GM18951 (cell line): ENCODE measurements around the gene ATF3.
"Not testable (repeated sequence)": the region's sequence is repeated elsewhere in the genome, so short reads cannot be mapped to it uniquely, and the experiment has no call there.

Source experiments
- POLR2A ChIP-seq: IDR thresholded peaks from 4 replicates; pipeline ENCODE4 v1.6.1; 2011; ENCODE audit warnings: mild to moderate bottlenecking; ENCODE audit not compliant: insufficient read length, insufficient read depth; ENCODE audit errors: extremely low read depth
- in situ Hi-C: fragments of 300-500 bp; cut with MboI; formaldehyde crosslinking; loops from one replicate; pipeline ENCODE4 v1.12.0; 2022; ENCODE audit warnings: low sequenced_read_pairs, mixed read lengths, inconsistent platforms; ENCODE audit not compliant: unreplicated experiment

Gene ATF3

DNA sequence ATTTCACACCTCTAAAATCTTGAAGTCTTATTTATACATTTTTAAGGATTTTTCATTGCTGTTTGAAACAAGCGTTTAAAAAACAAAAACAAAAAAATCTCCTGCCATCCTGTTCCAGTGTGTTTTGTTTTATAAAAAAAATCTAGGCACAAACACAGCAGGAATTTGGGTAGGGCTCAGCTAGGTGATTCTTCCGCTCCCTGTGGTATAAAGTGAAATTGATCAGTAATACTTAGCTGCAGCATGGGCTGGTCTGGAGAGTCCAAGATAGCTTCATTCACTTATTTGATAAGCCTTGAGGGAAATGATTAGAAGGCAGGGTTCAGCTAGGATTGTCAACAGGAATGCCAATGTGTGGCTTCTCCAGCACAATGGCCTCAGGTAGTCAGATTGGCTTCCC, 25.7 kb downstream of the ATF3 start:
- in situ Hi-C loops, result no loop called here
- no peak for TF ChIP-seq POLR2A

DNA sequence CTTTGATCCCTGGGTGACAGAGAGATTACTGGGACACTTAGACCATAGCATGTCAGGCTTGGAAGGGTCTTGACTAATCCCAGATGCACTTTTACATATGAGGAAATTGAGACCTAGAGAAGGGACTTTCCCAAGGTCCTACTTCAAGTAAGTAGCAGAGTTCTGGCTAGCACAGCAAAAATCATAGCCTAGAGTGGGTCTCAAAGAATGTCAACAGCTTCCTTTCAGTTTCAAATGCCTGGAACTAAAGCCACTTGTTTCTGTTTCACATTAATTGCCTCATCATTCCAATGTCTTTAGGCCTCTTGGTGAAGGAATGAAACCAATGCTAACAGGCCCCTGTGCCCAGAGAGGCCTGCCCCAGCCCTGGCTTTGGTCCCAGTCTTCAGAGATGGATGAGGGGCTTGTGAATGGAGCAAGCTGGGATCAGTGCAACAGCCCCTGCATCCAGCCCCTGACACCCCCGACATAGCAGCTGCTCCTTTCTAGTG, 26.6 kb downstream of the ATF3 start:
- in situ Hi-C loops, result no loop called here
- TF ChIP-seq POLR2A, result no peak

- in situ Hi-C loops, result no loop called here
- TF ChIP-seq POLR2A, result no peak
Observed at GRCh38 chr1:212637902-212638301, 29.3 kb downstream of the ATF3 start.

DNA sequence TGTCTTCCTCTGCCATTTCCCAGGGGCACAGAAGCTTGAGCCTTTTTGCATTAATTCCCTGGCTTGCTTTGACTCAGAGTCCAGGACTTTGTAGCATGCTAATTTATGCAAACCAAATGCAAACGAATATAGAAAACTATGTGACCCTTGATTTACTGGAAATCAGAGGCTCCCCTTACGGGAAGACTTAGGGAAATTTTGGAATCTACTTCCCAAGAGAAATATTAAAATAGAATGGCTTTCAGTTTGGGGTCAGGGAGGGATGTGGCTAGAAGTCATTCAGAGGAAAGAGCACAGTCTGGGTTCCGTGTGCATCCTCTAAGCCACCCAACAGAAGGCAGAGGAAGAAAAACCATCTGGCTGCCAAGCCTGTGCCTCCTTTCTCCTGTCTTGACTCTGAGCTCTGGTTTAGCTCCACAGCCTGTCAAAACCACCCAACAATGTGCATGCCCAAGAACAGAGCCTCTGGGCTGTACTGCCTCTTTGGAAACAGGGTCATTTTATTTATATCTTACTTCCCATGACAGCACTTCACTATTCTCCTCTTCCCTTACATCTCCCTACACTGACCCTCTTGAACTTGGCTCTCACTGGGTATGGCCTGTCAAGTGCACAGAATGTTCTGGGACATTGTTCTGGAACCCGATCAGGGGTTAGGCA, 30.1 kb downstream of the ATF3 start:
- in situ Hi-C loops, result no loop called here
- no peak for TF ChIP-seq POLR2A

DNA sequence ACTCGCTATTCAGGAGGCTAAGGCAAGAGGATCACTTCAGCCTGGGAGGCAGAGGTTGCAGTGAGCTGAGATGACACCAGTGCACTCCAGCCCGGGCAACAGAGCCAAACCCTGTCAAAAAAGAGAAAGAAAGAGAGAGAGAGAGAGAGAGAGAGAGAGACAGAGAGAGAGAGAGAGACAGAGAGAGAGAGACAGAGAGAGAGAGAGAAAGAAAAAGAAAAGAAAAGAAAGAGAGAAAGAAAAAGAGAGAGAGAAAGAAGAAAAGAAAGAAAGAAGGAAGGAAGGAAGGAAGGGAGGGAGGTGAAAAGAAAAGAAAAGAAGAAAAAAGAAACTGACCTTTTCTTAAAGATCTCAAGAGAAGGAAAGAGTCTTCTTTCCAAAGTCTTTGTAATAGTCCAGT, 31.0 kb downstream of the ATF3 start:
- in situ Hi-C loops, result not testable (repeated sequence)

GRCh38 chr1:212640223-212640878, 31.8 kb downstream of the ATF3 start:
- in situ Hi-C loops, result no loop called here
- TF ChIP-seq POLR2A, result no peak

GRCh38 chr1:212641956-212642355, 33.4 kb downstream of the ATF3 start:
- in situ Hi-C loops, result no loop called here
- TF ChIP-seq POLR2A, result no peak

DNA sequence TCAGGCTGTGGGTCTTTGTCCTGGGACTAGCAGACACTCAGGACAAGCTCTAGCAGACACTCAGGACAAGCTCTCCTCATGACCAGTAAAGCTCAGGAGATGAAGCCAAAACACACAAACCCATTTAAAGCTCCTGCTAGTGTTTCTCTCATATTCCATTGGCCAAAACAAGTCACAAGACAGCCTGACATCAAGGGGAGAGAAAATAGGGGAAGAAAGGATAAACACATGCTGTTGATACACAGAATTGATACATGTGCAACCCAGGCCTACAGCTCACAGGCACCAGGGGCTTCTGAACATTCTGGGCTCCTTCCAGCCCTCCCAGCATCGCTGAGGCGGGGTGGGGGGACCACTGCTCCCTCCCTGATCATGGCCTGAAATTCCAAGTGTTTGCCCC, 35.3 kb downstream of the ATF3 start:
- no peak for TF ChIP-seq POLR2A
- in situ Hi-C loops, result no loop called here

DNA sequence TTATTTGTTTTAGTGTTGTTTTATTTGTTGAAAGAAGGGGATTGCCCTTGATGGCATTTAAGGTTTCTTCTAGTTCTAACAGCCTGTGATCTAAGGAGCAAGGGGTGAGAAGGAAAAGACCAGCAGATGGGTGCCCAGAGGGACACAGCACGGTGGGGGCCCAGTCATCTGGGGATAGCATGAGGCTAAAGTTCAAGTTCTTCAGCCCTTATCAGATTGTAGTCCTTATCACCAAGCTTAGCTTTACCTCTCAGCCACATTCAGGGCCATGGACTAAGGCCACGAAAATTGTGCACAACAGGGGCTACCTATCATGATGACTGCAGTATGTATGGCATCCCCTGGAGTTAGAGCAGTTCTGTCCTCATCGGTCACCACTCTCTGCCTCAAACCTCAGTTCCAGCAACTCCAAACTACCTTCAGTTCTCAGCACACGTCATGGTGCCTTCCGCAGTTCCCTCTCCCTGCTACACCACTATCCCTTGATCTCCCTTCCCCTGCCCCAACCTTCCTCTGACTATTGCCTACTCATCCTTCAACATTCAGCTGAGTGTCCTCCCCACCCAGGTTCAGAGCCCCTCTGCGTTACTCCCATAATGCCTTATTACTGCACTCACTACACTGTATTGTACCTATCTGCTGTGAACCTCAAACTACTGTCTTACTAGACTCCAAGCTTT, 36.4 kb downstream of the ATF3 start:
- in situ Hi-C loops, result no loop called here
- TF ChIP-seq POLR2A, result no peak

DNA sequence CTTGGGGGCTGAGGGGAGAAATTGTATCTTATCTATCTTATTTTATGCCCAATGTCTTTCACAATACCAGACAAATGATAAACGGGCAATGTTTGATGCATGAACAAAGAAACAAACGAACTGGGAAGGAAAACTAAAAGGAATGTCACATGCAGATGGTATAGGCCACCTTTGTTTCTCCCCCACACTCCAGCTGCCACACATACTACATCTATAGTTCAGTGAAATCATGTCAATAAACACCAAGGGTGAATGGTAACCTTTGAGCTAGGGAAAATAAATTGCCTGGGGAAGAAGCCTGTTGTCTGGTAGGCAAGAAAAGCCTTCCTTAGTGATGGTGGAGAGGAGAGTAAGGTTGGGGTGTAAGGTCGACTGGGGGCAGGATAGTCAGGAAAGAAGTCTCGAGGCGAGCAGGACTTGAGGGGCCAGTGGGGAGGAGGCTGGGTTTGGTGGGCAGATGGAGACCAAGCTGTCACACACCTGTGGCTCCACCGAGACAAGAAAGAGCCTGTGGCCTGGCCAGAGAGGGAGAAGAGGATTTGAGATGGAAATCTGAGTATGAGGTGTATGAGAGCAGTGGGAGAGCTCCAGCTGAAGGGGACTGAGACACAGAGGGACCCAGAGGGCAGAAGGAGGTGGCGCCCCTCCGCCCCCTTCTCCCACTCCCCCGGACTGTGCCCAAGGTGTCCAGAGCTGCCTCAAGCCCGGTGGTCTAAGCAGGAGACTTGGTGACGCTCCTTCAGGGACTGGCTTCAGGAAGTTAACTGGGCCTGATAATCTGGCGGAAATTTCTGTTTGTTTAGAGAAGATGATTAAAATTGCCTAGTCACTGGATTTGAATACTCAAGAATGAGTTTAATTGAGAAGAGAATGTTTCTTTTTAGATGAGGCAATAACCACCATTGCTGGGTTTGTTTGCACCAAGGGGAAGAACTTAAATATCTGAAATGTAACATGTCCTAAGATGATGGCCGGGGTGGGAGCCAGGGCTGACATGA, 37.3 kb downstream of the ATF3 start:
- in situ Hi-C loops, result no loop called here
- TF ChIP-seq POLR2A, result no peak

DNA sequence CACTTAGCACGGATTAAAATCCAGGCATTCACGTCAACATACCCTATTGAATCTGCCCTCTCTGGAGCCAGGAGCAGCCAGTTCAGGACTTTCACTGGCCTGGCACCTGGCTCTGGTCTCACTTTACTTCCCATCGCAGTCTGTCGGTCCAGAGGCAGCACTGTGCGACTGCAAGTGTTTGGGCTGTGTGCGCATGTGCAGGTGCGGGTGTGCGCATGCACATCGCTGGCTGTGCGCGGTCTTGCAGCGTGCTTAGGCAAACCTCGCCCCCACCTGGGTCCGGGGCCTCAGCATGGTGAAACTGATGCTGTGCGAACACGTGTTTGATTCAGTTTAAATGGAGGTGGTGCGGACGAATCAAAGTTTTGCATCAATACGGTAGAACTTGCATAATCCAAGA, 38.0 kb downstream of the ATF3 start:
- in situ Hi-C loops, result no loop called here
- TF ChIP-seq POLR2A, result no peak

- no peak for TF ChIP-seq POLR2A
- in situ Hi-C loops, result no loop called here
Observed at GRCh38 chr1:212647004-212647403, 38.4 kb downstream of the ATF3 start.

- in situ Hi-C loops, result no loop called here
Observed at GRCh38 chr1:212648431-212648830, 39.9 kb downstream of the ATF3 start.

DNA sequence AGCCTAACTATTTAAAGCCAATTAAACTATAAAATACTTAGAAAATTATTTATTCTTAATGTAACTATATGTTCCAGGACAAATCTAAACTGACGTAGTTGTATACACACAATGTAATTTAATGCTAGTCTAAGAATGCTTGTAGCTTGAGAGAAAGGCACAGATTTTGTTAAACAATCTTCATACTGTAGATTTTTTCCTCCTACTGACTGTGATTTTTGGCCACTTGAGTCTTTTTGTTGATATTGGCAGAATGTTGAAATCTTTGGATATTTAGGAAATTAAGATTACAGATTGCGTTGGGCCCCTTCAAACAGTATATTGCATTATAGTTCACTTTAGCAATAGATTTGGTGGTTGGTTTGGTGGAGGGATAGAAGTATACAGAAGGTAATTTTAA, 40.5 kb downstream of the ATF3 start:
- in situ Hi-C loops, result no loop called here
- no peak for TF ChIP-seq POLR2A

More at GRCh38 chr1:212648431-212648830, 39.9 kb downstream of the ATF3 start:
- TF ChIP-seq POLR2A, result no peak
